Liver (tissue), 9 donors: ENCODE data around the gene CDH13. TPM values are rescaled to one million over a fixed set of nuclear protein-coding genes. Genes with fewer than 3 reads are reported as not detected.
A peak's percentile ranks its signal among the peaks of the same experiment; 100 is the strongest.

Experiments
- DNase-seq: peaks from one replicate; pipeline ENCODE4 v3.0.0-alpha.2; 2017; ENCODE audit warnings: low spot score
- H3K27ac ChIP-seq, 2 donors: one replicate each; pipeline ENCODE4 v1.7.0; 2013; ENCODE audit warnings: inconsistent platforms in 2 of 2, low read length in 2 of 2, control low read depth in 1 of 2, low read depth in 1 of 2, mild to moderate bottlenecking in 1 of 2
- H3K27me3 ChIP-seq, 4 donors: one replicate each; pipeline versions ENCODE4 v1.6.1 to v1.7.0; 2013; ENCODE audit warnings: low read length in 3 of 4, inconsistent platforms in 1 of 4, mild to moderate bottlenecking in 1 of 4, moderate library complexity in 1 of 4; ENCODE audit not compliant: control insufficient read depth in 4 of 4, insufficient read depth in 4 of 4
- H3K36me3 ChIP-seq, 4 donors: one replicate each; pipeline versions ENCODE4 v1.6.1 to v1.7.0; 2013; ENCODE audit warnings: low read length in 3 of 4, mild to moderate bottlenecking in 3 of 4, low read depth in 1 of 4, moderate library complexity in 1 of 4; ENCODE audit not compliant: control insufficient read depth in 4 of 4, insufficient read depth in 3 of 4
- H3K4me1 ChIP-seq, 4 donors: one replicate each; pipeline versions ENCODE4 v1.6.1 to v1.7.0; 2013; ENCODE audit warnings: low read length in 3 of 4, mild to moderate bottlenecking in 3 of 4, moderate library complexity in 1 of 4; ENCODE audit not compliant: control insufficient read depth in 4 of 4, insufficient read depth in 4 of 4
- H3K4me3 ChIP-seq, 3 donors: one replicate each; pipeline versions ENCODE4 v1.6.1 to v1.7.0; 2013; ENCODE audit warnings: low read length in 3 of 3, control low read depth in 1 of 3, low read depth in 1 of 3, mild to moderate bottlenecking in 1 of 3
- H3K9ac ChIP-seq, 2 donors: one replicate each; pipeline ENCODE4 v1.7.0; 2013; ENCODE audit warnings: low read length in 2 of 2, mild to moderate bottlenecking in 2 of 2, moderate library complexity in 2 of 2, control low read depth in 1 of 2, low read depth in 1 of 2
- H3K9me3 ChIP-seq, 4 donors: one replicate each; pipeline versions ENCODE4 v1.6.1 to v1.7.0; 2013; ENCODE audit warnings: low read length in 3 of 4; ENCODE audit not compliant: control insufficient read depth in 4 of 4
- ATF3 ChIP-seq: IDR thresholded peaks from 2 replicates; pipeline ENCODE4 v1.6.1; 2016; ENCODE audit warnings: antibody characterized with exemption
- EGR1 ChIP-seq, 2 donors: IDR thresholded peaks; 2 replicates each; pipeline ENCODE4 v1.6.1; 2016 to 2018; ENCODE audit warnings: antibody characterized with exemption in 2 of 2, low read depth in 2 of 2
- FOXA1 ChIP-seq: IDR thresholded peaks from 2 replicates; pipeline ENCODE4 v1.6.1; 2016; ENCODE audit warnings: antibody characterized with exemption
- FOXA2 ChIP-seq: IDR thresholded peaks from 2 replicates; pipeline ENCODE4 v1.6.1; 2016; ENCODE audit warnings: antibody characterized with exemption
- GABPA ChIP-seq, 2 donors: IDR thresholded peaks in 1 of 2; conservative IDR thresholded peaks in 1 of 2; 2 replicates each; pipeline ENCODE4 v1.6.1; 2016; ENCODE audit warnings: antibody characterized with exemption in 2 of 2, mild to moderate bottlenecking in 1 of 2, moderate library complexity in 1 of 2
- HNF4A ChIP-seq, 2 donors: conservative IDR thresholded peaks; 2 replicates each; pipeline ENCODE4 v1.6.1; 2016; ENCODE audit warnings: antibody characterized with exemption in 2 of 2, mild to moderate bottlenecking in 2 of 2
- HNF4G ChIP-seq: IDR thresholded peaks from 2 replicates; pipeline ENCODE4 v1.6.1; 2016; ENCODE audit warnings: antibody characterized with exemption
- JUND ChIP-seq, 2 donors: IDR thresholded peaks; 2 replicates each; pipeline ENCODE4 v1.6.1; 2016; ENCODE audit warnings: antibody characterized with exemption in 2 of 2
- MAX ChIP-seq: IDR thresholded peaks from 2 replicates; pipeline ENCODE4 v1.6.1; 2016; ENCODE audit warnings: antibody characterized with exemption
- NR2F2 ChIP-seq: IDR thresholded peaks from 2 replicates; pipeline ENCODE4 v1.6.1; 2016; ENCODE audit warnings: antibody characterized with exemption
- RAD21 ChIP-seq, 2 donors: IDR thresholded peaks; 2 replicates each; pipeline ENCODE4 v1.6.1; 2016; ENCODE audit warnings: antibody characterized with exemption in 2 of 2, mild to moderate bottlenecking in 2 of 2
- REST ChIP-seq: IDR thresholded peaks from 2 replicates; pipeline ENCODE4 v1.6.1; 2016; ENCODE audit warnings: antibody characterized with exemption, mild to moderate bottlenecking
- RXRA ChIP-seq, 2 donors: IDR thresholded peaks; 2 replicates each; pipeline ENCODE4 v1.6.1; 2017 to 2018; ENCODE audit warnings: antibody characterized with exemption in 2 of 2, mild to moderate bottlenecking in 1 of 2
- SP1 ChIP-seq: IDR thresholded peaks from 2 replicates; pipeline ENCODE4 v1.6.1; 2018; ENCODE audit warnings: antibody characterized with exemption, mild to moderate bottlenecking
- TAF1 ChIP-seq: conservative IDR thresholded peaks from 2 replicates; pipeline ENCODE4 v1.6.1; 2016; ENCODE audit warnings: antibody characterized with exemption, mild to moderate bottlenecking
- WGBS: extraction: QIAGEN DNeasy Blood & Tissue Kit; methylation state at CpG from one replicate; pipeline ENCODE4 v1.1.7; 2013; 5-methylcytosine and 5-hydroxymethylcytosine counted together
- polyA plus RNA-seq, 2 donors: library from polyadenylated mRNA; stranded (reverse) in 1 of 2; unstranded in 1 of 2; fragments of 200-250 nt in 1 of 2; fragments of >200 nt in 1 of 2; fragmentation: Nextera tagmentation in 1 of 2; extraction: Ambion mirVana in 1 of 2; gene quantifications; one replicate each; pipeline versions ENCODE4 v1.2.1 to v1.2.3, GENCODE V29; 2013 to 2015
- total RNA-seq, 2 donors: library from RNA; depleted of rRNA; stranded (reverse); fragments of >200 nt; gene quantifications; one replicate each; pipeline ENCODE4 v1.2.3, GENCODE V29; 2014
- TF ChIP-seq, protein P1 (sequence below): fragments of 150-350 bp; IDR thresholded peaks from 2 replicates; pipeline ENCODE4 v1.5.1; 2017; ENCODE audit warnings: improper control_type of control experiment, low read depth, low read length; ENCODE audit not compliant: missing input control
- donor health status: healthy.
- donor health status: healthy.
- donor health status: healthy.
- donor health status: healthy.
- donor health status: healthy.

Gene CDH13
- total and polyA plus RNA-seq, 4 donors, result 0.21 to 1.5 (median 0.58) TPM

DNA sequence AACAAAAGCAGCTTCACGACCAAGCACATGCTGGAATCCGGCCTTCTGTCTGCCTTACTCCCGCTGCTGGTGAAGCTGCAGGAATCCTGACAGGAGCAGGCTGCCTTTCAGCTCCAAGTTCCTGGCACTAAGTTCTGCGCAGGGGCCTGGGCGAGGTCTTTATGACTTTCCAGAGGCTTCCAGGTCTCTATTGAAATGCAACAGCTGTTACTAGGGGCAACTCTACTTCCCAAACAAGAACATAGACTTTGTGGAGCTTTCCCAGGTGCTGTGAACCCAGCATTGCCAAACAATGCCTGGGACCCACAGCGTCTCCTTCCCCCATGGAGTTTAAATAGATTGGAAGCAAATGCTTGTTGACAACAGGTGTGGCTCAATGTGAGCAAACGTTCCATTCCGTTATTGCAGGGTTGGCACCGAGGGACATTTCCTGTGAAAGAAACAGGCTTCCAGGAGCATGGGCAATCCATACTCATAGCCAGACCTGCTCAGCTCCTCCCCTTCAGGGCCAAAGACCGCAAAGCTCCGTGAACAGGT, 156.0 kb downstream of the CDH13 start:
- H3K4me3 ChIP-seq, result no peak overlapping the region
- H3K9ac ChIP-seq, result no peak overlapping the region
- TF ChIP-seq MAX (peak; percentile 22), RXRA (IDR thresholded peaks at IDR 0.05) (peak in 1 of 2 donors; percentile 19), HNF4A (conservative IDR thresholded peaks at IDR 0.05) (peak in 1 of 2 donors; percentile 13), RAD21 (IDR thresholded peaks at IDR 0.05) (no peak)
- H3K4me1 ChIP-seq, result no peaks in the 10 kb centered on the region
- H3K36me3 ChIP-seq, result no peaks in the 10 kb centered on the region
- H3K27me3 ChIP-seq, result peaks cover 0 to 3% (median 0%) of the 10 kb centered on the region in 4 donors
- DNase-seq, result no peak
- no peak overlapping the region for H3K27ac ChIP-seq
- H3K9me3 ChIP-seq, result no peaks in the 10 kb centered on the region
- 42% methylated on average over 11 of the region's 11 CpGs for WGBS

- no peak for TF ChIP-seq HNF4G
- no peak for TF ChIP-seq FOXA2
- TF ChIP-seq FOXA1, result no peak
- TF ChIP-seq SP1, result no peak
- TF ChIP-seq RXRA (IDR thresholded peaks at IDR 0.05), result no peak
- TF ChIP-seq RAD21 (IDR thresholded peaks at IDR 0.05), result no peak
- TF ChIP-seq REST, result no peak
- TF ChIP-seq, protein P1, sequence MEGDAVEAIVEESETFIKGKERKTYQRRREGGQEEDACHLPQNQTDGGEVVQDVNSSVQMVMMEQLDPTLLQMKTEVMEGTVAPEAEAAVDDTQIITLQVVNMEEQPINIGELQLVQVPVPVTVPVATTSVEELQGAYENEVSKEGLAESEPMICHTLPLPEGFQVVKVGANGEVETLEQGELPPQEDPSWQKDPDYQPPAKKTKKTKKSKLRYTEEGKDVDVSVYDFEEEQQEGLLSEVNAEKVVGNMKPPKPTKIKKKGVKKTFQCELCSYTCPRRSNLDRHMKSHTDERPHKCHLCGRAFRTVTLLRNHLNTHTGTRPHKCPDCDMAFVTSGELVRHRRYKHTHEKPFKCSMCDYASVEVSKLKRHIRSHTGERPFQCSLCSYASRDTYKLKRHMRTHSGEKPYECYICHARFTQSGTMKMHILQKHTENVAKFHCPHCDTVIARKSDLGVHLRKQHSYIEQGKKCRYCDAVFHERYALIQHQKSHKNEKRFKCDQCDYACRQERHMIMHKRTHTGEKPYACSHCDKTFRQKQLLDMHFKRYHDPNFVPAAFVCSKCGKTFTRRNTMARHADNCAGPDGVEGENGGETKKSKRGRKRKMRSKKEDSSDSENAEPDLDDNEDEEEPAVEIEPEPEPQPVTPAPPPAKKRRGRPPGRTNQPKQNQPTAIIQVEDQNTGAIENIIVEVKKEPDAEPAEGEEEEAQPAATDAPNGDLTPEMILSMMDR, result no peak
- TF ChIP-seq HNF4A (conservative IDR thresholded peaks at IDR 0.05), result no peak
- no peak for DNase-seq
- Histone ChIP-seq H3K27ac (no peak overlapping the region), H3K4me1 (no peaks in the 10 kb centered on the region), H3K9ac (no peak overlapping the region), H3K27me3 (peaks cover 0 to 6% (median 0%) of the 10 kb centered on the region in 4 donors), H3K4me3 (no peak overlapping the region), H3K36me3 (no peaks in the 10 kb centered on the region), H3K9me3 (no peaks in the 10 kb centered on the region)
- 64% methylated on average over 8 of the region's 8 CpGs for WGBS
These were observed 157.3 kb downstream of the CDH13 start for GRCh38 chr16:82783933-82784572.

- 87% methylated on average over 3 of the region's 3 CpGs for WGBS
- TF ChIP-seq JUND (IDR thresholded peaks at IDR 0.05), result no peak
- TF ChIP-seq TAF1, result no peak
- no peak for TF ChIP-seq HNF4G
- no peak for TF ChIP-seq EGR1 (IDR thresholded peaks at IDR 0.05; ENCODE audit: low read depth in 2 of 2)
- TF ChIP-seq RAD21 (IDR thresholded peaks at IDR 0.05), result no peak
- TF ChIP-seq ATF3, result no peak
- no peak for TF ChIP-seq SP1
- no peak for TF ChIP-seq FOXA2
- TF ChIP-seq GABPA (IDR thresholded peaks at IDR 0.05 in 1 of 2, conservative IDR thresholded peaks at IDR 0.05 in 1 of 2), result no peak
- no peak for TF ChIP-seq NR2F2
- no peak for TF ChIP-seq MAX
- TF ChIP-seq REST, result no peak
- no peaks in the 10 kb centered on the region for H3K36me3 ChIP-seq
- no peak overlapping the region for H3K4me3 ChIP-seq
- no peak for DNase-seq
- H3K9ac ChIP-seq, result no peak overlapping the region
- peaks cover 0 to 6% (median 0%) of the 10 kb centered on the region in 4 donors for H3K27me3 ChIP-seq
- H3K9me3 ChIP-seq, result no peaks in the 10 kb centered on the region
- H3K27ac ChIP-seq, result no peak overlapping the region
- H3K4me1 ChIP-seq, result no peaks in the 10 kb centered on the region
These were observed 157.8 kb downstream of the CDH13 start for GRCh38 chr16:82784573-82784968.
